GM21717 (cell line): ENCODE measurements around the gene USP7.

Experiments used
- ATAC-seq: cut with Tn5 transposase; IDR thresholded peaks from one replicate; pipeline ENCODE4 v1.9.1; 2021; ENCODE audit warnings: mild to moderate bottlenecking, moderate library complexity; ENCODE audit not compliant: unreplicated experiment

The USP7 gene

GRCh38 chr16:8904018-8904430, 59.7 kb downstream of the USP7 start:
- no peak for ATAC-seq

- ATAC-seq, result no peak
These were observed 60.7 kb downstream of the USP7 start for GRCh38 chr16:8903004-8903403.

GRCh38 chr16:8901320-8901861, 62.3 kb downstream of the USP7 start:
- no peak for ATAC-seq

GRCh38 chr16:8900343-8900742, 63.4 kb downstream of the USP7 start:
- no peak for ATAC-seq

- ATAC-seq, result no peak
These were observed 63.9 kb downstream of the USP7 start for GRCh38 chr16:8899709-8900317.

GRCh38 chr16:8898660-8899318, 64.9 kb downstream of the USP7 start:
- ATAC-seq, result no peak

GRCh38 chr16:8894736-8895334, 68.9 kb downstream of the USP7 start:
- no peak for ATAC-seq

- no peak for ATAC-seq
These were observed 69.6 kb downstream of the USP7 start for GRCh38 chr16:8893976-8894690.

- no peak for ATAC-seq
These were observed 70.3 kb downstream of the USP7 start for GRCh38 chr16:8893426-8893825.

- peak; percentile 30 for ATAC-seq
These were observed 71.6 kb downstream of the USP7 start for GRCh38 chr16:8892101-8892575.

GRCh38 chr16:8890549-8890921, 73.2 kb downstream of the USP7 start:
- ATAC-seq, result no peak

- no peak for ATAC-seq
These were observed 73.7 kb downstream of the USP7 start for GRCh38 chr16:8889893-8890548.

- no peak for ATAC-seq
These were observed 74.5 kb downstream of the USP7 start for GRCh38 chr16:8888951-8889892.

GRCh38 chr16:8887952-8888560, 75.7 kb downstream of the USP7 start:
- no peak for ATAC-seq

GRCh38 chr16:8887431-8887765, 76.3 kb downstream of the USP7 start:
- ATAC-seq, result no peak

GRCh38 chr16:8886593-8887430, 76.9 kb downstream of the USP7 start:
- ATAC-seq, result no peak

- no peak for ATAC-seq
These were observed 77.8 kb downstream of the USP7 start for GRCh38 chr16:8885674-8886592.
